HG02981 (cell line): ENCODE measurements around the gene ZNF384.
A peak's percentile ranks its signal among the peaks of the same experiment; 100 is the strongest.

Experiments used
- ATAC-seq: cut with Tn5 transposase; IDR thresholded peaks from one replicate; pipeline ENCODE4 v1.9.1; 2021; ENCODE audit warnings: mild to moderate bottlenecking, moderate library complexity; ENCODE audit not compliant: unreplicated experiment

The ZNF384 gene

DNA sequence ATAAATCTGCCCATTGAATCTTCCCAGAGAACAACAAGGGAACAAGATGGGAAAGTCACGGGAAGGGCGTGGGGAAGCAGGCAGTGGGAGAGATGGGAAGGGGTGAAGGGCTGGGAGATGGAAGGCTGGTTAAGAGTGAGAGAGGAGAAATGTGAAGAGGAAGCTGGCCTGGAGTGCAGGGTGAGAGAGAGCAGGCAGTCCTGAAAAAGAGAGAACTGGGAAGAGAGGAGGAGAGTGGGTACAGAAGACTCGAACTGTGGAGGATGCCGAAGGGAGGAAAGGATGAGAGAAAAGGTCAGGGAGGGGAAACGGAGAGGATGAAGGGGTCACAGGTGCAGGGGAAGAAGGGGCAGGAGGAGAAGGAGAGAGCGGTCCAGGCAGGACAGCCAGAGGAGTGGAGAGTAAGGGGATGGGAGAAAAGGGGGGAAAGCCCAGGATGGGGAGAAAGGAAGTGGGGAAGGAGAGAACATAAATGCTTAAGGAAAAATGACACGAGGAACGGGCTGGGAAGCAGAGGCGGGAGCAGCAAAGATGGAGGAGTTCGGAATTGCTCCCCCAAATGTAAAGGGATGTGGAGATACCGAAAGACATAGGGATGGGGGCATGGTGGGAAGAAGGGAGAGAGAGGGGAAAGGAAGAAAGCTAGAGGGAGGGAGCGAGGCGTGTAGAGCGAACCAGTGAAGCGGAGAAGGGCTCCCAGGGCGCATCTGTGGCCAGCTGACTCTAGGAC lies 10.2 kb upstream of the ZNF384 start:
- ATAC-seq: no peak

DNA sequence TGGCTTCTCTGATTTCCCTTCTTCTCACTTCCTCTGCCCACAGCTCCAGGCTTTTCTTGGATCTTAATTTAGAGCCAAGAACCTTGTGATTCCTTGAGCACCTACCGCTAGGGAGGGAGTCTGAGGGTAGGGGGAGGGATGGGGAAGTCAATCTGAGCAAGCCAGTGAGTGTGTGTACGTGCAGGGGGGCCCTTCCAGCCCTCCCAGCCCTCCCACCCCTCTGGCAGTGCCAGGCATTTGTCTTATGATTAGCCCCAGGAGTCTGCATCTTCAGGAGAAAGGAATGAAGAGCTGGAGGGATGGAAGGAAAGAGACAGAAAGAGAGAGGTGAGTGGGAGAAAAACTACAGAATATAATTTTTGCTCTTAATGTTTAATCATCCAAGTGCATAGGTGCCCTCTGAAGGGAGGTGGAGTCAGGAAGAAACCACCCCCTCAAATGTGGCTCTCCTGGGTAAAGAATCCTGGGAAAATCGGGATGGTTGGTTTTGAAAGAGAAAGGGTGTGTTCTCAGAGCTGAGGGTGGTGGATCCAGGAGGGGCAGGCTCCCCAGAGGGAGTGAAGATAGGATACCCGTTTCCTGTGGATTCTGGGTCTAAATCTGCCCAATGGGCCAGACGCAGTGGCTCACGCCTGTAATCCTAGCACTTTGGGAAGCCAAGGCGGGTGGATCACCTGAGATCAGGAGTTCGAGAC lies 9.3 kb upstream of the ZNF384 start:
- ATAC-seq: no peak

DNA sequence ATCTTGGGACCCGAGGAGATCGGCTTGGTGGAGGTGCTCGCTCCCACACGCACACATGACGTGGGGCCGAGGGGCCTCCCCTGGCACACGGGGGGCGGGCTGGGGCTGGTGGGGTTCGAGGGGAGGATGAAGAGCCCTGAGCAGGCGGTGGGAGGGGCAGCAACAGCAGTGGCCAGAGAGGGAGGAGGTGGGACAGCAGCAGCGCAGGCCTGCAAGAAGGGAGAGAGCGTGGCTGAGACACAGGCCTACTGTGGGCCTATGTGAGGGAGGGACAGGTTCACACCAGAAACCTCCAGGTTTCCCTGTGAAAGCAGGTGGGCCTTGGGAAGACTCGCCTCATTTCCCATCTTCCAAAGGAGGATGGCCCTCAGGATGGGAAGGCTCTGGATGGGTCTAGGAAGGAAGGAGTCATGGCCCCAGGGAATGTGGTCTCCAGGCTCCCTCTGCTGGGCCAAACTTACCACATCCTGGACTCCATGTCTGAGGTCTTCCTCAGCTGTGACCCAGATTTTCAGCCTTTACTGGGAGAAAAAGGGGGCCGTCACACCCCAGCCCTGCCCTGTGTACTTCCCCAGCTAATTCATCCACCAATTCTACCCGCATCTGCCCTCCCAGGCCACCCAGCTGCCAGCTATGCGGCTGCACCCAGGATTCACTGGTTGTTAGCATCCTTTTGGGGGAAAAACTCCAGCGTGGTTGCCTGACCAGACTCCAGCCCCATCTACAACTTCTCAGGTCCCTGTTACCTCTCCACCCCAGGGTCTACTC lies 8.6 kb upstream of the ZNF384 start:
- no peak for ATAC-seq

DNA sequence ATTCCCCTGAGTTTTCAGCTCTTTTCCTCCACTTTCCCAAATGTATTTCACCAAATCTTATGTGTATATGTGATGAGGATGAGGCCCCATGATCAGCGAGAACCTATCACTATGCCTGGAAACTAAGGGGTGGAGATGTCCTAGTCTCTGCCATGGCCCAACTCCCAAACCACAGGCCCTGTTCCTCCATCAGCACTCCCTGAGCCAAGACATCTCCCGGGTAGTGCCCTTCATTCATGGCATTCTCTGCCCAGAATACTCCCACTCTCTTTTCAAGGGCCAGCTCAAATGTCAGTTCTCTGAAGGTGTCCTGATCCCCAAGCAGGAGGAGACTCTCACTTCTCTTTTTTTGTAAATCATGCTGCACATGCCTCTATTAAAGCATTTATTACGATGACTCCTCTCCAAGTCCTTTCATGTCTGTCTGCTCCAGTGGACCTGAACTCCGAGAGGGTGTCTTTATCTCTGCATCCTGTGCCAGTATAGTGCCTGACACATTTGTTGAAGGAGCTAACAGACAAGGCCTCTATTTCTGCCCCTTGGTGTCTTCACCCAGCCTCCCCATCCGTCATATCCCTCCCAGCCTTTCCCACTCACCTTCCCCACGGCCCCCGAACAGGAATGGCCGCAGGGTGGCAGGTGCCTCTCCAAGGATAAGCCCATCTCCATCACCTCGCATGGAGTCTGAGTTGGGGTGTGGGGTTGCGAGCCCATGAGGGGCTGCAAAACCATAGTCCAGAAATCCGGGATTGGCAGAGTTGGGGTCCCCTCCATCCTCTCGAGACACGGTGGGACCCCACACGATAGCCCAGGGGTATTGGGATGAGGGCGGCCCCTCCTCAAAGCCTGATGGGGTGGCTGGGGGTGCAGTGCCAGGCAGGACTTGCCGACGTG lies 7.8 kb upstream of the ZNF384 start:
- ATAC-seq: no peak

DNA sequence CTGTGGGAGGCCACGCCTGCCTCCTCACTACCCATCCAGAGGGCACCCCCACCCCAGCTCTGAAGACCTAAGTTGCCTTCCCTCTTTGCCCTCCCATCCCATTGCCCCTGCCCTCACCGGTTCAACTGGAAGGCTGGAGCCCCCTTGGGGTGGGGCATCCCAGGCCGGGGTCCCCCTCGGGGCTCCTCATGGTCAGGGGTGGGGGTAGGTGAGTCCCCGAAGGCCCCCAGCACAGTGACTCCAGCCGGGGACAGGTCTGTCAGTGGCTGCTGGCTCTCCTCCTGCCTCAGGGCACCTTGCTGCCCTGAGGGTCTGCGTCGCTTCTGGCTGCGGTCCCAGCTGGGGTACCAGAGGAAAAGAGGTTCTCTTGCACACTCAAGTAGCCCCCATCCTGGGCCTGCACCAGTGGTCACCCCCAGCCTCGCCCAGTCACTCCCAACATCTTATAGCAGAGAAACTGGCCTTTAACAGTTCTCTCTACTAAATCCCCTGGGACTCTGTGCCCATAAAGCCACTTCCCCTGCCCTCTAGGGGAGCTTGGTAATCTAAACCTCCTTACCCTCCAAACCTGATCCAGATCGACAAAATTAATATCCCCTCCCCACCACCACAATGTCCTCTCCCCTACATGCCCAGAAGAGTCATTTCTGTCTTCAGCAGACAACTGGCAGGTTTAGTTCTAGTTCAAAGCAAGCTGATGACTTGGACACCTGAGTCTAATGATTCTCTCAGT lies 6.3 kb upstream of the ZNF384 start:
- ATAC-seq: no peak

DNA sequence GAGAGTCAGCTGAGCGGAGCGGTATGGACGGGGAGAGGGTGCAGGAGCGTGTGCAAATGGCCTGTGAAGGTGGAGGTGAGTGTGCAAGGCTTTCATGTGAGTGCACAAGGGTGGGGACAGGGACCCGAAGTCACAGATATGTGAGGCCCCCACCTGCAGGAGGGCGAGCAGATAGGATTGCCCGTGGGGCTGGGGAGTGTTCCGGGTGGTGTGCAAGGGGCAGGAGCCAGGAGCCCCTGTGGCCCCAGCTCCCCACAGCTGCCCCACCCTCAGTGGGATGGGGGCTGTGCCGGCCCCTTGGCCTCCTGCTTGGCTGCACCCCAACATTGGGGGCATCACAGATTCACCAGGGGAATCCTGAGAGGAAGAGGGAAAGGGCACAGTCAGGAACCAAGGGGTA lies 5.5 kb upstream of the ZNF384 start:
- no peak for ATAC-seq

DNA sequence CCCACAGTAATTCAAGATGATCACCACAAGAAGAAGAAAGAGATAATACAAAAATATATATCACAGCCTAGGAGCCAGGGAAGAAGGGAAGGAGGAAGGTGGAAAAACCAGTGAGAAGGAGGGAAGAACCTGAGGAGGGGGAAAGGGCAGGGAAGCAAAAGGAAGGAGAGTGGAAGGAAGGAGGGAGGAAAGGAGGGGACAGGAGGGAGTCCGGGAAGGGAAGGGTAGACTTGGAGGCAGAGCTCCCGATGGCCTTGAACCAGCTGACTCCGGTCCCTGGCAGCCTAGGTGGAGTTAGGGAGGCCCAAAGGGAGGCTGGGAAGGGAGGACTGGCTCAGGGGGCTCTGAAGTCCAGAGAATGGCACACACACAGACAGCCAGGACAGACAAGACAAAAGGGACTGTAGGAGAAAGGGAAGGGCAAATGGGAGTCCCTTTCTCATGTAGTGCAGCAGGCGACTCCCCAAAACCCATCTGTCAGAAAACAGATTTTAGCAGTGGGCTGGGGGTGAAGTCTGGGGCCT lies 4.7 kb upstream of the ZNF384 start:
- no peak for ATAC-seq

DNA sequence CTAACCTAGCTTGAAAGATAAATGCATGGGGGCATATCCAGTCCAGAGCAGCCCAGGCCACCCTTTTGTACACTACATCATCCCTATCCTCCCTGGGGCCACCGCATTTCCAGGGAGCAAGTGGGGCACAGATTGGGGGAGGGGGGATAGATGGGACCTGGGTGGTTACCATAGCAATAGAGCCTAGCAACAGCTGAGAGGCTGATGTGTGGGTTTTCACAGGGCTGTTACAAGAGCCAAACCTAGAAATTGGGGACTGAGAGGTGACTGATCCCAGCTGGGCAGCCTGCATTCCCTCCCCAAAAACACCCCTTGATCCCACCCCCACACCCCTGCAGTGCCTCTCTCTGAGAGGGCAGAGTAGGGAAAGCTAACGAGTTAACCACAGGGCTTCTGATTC lies 3.7 kb upstream of the ZNF384 start:
- no peak for ATAC-seq

DNA sequence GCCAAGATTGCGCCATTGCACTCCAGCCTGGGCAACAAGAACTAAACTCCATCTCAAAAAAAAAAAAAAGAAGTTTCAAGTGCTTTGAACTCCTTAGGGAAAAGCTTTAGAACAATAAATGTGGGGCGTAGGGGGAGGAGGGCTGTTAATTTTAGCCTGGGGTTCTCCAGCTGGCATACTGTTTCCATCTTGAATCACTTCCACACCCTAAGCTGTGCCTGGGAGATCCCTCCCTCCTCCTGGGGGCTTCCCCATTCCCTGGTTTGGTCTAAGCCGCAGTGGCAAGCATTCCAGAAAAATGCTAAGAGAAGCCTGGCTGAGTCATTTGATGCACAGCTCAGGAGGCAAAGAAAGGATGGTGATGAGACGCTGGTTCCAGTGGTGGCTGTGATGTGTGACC lies 2.3 kb upstream of the ZNF384 start:
- no peak for ATAC-seq

DNA sequence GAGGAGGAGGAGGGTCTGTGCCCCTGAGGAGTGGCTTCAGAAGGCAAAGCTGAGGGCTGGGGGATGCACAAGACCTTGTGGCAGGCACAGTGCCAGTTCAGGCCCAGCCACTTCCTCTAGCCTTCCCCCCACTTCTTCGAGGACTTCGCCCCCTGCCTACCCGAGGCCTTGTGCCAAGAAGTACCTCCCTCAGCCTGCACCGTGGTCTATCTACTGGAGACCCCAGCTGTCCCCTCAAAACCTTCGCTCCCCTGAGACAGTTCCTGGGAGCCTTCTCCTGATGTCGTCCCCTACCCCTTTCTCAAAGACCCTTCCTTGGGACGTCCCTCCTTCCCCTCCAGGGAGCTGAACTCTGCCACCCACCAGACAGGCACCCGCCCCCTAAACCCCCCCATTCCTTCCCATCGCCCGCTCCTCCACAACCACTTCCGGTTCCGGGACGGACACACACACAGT lies 604 bp downstream of the ZNF384 start:
- ATAC-seq: no peak

DNA sequence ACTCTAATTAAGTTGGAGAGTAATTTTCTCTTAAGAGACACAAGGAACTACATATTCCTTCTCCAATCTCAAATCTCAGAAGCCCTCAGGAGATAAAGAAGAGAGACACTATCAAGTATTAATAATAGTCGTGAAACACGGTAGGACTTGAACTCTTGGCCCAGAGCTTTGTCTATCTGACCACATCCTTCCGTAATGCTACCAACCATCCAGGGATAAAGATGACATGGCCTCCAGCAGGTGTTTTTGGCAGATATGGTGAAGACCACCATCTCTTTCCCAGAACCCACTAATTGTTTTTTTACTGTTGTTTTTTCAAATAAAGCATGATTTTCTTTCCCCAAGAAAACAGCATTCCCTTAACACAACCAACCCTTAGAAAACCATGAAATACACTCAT lies 3.4 kb downstream of the ZNF384 start:
- no peak for ATAC-seq

DNA sequence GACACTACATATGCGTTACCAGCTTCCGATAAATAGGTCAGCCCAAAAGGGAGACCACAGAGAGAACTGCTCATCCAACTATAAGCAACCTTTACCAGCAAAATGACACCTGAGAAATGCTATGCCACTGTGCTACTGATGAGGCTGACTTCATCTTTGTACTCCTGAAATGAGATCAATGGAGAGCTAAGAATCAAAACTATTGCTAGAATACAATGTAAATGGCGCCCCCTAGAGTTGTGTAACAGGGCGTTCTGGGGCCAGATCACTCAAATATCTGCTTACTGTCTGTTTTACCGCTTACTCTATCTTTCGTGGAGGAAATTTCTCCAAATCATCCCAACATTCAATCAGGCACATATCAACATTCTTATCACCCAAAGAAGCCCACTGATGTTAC lies 4.6 kb downstream of the ZNF384 start:
- no peak for ATAC-seq

DNA sequence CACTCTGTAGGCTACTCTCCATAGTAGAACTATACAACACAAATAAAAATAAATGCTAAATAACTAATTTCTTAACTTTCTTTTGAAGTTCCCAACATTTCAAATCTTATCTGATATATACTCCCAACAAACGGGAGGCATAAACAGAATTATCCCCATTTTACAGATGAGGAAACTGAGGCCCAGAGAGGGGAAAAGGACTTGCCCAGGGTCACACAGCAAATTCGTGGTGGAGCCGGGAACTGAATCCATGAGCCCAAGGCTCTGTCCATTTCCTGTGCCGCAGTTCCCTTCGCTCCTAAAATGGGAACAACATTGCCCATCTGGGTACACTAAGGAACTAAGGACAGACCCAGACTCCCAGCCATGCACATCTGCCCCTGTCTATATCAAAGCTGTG lies 12.2 kb downstream of the ZNF384 start:
- ATAC-seq: no peak

DNA sequence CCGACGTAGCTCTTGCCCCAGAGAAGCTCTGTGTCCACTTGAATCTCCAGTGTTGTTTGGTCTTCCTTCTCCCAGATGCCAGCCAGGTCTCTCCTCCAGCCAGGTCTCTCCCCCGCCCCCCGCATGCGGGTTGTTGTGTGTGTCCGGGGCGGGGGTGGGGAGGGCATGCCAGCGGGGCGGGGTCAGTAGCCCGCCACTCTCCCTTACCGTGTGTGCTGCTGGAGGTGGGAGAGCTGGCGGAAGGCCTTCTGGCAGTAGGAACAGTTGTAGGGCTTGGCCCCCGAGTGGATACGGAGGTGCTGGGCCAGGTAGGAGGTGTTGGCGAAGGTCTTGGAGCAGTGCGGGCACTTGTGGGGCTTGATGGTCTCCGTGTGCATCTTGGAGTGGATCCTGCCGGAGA lies 17.0 kb downstream of the ZNF384 start:
- no peak for ATAC-seq

DNA sequence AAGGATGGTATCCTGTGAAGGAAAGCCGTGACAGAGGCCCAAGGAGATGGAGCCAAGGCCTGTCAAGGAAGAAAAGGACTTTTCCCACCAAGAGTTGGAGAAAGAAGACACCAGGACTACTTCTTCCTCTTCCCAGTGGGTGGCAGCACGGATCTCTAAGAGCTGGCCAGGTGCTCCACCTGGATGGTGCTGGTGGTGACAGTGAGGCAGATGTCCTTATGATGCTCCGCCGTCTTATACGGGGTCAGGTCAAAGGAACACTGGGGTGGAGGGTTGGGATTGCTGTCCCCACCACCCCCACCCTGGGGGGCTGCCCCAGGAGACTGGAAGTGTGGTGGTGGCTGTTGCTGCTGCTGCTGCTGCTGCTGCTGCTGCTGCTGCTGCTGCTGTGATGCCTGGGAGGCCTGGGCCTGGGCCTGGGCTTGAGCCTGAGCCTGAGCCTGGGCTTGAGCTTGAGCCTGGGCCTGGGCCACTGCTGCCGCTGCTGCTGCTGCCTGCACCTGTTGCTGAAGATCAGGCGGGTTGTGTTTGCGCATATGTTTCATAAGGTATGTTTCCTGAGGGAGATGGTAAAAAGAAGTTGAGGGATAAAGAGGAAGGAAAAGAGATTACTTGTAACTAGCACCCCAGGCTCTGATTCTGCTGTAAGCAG lies 21.5 kb downstream of the ZNF384 start:
- no peak for ATAC-seq

DNA sequence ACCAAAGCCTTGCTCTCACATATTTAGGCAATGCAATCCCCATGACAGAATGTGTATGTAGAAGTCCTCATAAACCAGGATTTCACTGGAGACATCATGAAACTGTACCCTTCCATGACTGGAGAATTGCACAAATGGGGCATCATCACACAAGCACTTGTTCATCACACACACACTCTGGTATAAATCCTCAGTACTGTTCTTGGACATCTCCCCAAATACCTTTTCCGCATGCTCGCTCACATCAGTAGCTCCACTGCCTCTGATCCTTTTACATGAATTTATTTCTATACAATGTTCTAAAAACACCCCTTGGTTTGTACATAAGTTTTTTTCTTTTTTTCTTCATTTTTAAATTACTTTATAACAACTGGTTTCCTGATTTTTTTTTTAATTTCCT lies 23.0 kb downstream of the ZNF384 start:
- ATAC-seq: no peak

DNA sequence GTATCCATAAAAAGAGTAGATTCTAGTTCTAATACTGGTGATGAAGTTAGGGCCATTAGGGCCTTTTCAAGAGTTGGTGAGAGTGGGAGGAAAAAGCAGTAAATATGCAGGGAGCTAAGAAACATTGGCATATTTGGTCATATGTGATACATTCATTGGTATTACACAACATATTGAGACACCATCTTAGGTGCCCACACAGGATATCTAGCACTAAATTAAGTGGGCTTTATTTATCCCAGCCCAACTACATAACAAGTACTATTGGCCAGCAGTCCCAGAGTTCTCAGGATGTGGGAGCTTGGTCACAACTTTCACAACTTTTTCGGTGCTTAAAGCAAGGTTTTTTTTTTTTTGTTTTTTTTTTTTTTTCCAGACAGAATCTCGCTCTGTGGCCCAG lies 24.3 kb downstream of the ZNF384 start:
- ATAC-seq: no peak

DNA sequence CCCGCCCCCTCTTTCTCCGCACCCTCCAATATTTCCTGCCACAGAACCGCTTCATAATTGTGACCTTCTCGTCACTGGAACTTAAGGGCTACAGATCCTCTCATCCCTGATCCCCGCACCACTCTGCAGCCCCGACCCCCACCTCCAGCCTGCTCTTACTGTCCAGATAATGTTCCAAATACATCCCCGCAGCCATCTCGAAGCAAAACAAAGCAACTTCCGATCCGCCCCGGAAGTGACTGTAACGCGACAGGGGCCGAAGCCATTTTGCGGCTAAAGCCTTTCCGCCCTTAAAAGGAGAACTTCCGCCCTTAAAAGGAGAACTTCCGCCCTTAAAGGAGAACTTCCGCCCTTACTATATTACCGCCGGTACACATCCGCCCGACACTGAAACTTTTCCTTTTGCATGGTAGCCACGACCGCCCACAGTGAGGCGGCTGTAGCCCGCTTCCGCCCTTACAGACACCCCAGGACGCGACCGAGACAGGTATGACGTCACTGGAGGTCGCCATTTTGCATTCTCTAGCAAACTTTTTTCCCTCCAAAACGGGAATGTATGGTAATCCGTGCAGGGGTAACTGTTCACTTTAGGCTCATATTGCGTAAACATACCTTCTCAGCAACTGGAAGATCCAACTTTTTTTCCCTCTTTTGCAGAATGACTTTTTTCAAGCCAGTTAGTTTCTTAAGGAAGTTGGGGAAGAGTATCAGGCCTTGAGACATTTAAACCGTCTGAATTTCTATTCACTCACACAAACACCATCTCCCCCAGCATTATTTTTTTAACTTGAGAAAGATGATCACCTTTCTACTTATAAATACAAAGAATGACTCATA lies 26.1 kb downstream of the ZNF384 start, which contains the start of gene ING4:
Gene ING4, minus strand, starts transcription at position 214 of the 837 bp plus-strand sequence. Its CDS starts 18 bp downstream, at position 196.
- ATAC-seq: peak; percentile 97

DNA sequence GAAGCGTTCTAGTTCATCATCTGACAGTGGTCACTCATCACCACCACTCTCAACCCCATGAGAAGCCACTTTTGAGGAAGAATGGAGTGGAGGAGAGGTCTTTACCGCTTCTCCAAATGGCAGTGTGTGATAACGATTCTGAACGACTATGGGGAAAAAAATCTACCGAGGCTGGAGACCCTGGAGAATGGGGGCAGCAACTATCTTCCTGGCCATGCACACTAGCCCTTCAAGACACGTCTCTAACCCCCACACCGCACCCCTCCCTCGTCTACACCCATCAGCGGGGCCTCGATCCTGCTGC lies 26.6 kb downstream of the ZNF384 start:
- no peak for ATAC-seq
